GM12864 (cell line): ENCODE results near the gene PGM1.

Experiments
- DNase-seq: peaks from one replicate; pipeline ENCODE4 v3.0.0-alpha.2; 2011; ENCODE audit warnings: low read depth
- H3K4me3 ChIP-seq: 2 replicates; pipeline ENCODE4 v1.5.1; 2011; ENCODE audit warnings: mild to moderate bottlenecking, low read depth, low read length, control low read depth
- CTCF ChIP-seq: IDR thresholded peaks from 2 replicates; pipeline ENCODE4 v1.5.1; 2011; ENCODE audit warnings: low read depth, mild to moderate bottlenecking, moderate library complexity, low read length, control low read depth, inconsistent platforms; ENCODE audit errors: missing control alignments

Gene PGM1

GRCh38 chr1:63670164-63670563, 77.0 kb downstream of the PGM1 start:
- DNase-seq, result no peak
- H3K4me3 ChIP-seq, result no peak overlapping the region
- TF ChIP-seq CTCF, result no peak

GRCh38 chr1:63671514-63671913, 78.3 kb downstream of the PGM1 start:
- DNase-seq, result no peak
- TF ChIP-seq CTCF, result no peak
- no peak overlapping the region for H3K4me3 ChIP-seq

- DNase-seq, result no peak
- peak; percentile 51 for TF ChIP-seq CTCF
- no peak overlapping the region for H3K4me3 ChIP-seq
These were observed 81.1 kb downstream of the PGM1 start for GRCh38 chr1:63674238-63674864.

GRCh38 chr1:63674865-63675419, 81.7 kb downstream of the PGM1 start:
- no peak for TF ChIP-seq CTCF
- DNase-seq, result no peak
- H3K4me3 ChIP-seq, result no peak overlapping the region

- H3K4me3 ChIP-seq, result no peak overlapping the region
- DNase-seq, result no peak
- TF ChIP-seq CTCF, result no peak
These were observed 82.3 kb downstream of the PGM1 start for GRCh38 chr1:63675420-63675931.

GRCh38 chr1:63677497-63677896, 84.3 kb downstream of the PGM1 start:
- no peak for TF ChIP-seq CTCF
- H3K4me3 ChIP-seq, result no peak overlapping the region
- no peak for DNase-seq

GRCh38 chr1:63678200-63678599, 85.0 kb downstream of the PGM1 start:
- no peak overlapping the region for H3K4me3 ChIP-seq
- DNase-seq, result no peak
- no peak for TF ChIP-seq CTCF
